ENCODE results near the gene AKAP7. TPM values are rescaled to one million over a fixed set of nuclear protein-coding genes. Genes with fewer than 3 reads are reported as not detected.

Gene AKAP7
- total and polyA plus RNA-seq, 2 donors (not counting 1 experiment from before 2014, with no cell fraction given): 6.3 to 10.8 TPM

GRCh38 chr6:131316654-131317053, 181.4 kb downstream of the AKAP7 start:
- TF ChIP-seq CTCF (IDR thresholded peaks at IDR 0.05): no peak
- TF ChIP-seq EZH2 (IDR thresholded peaks at IDR 0.05; ENCODE audit: borderline replicate concordance, insufficient read depth, low read depth, low read length, poor library complexity, severe bottlenecking): no peak
- H3K27ac ChIP-seq (ENCODE audit: low read length in 2 of 2): no peak overlapping the region
- intact Hi-C loops (cut with micrococcal nuclease): no loop called here
- Mint-ChIP-seq H3K4me1 (no peaks in the 10 kb centered on the region), H3K27me3 (peaks cover 5% of the 10 kb centered on the region), H3K4me3 (no peak overlapping the region), H3K27ac (no peak overlapping the region), H3K9me3 (ENCODE audit: insufficient read depth) (peaks cover 18% of the 10 kb centered on the region)
- no peaks in the 10 kb centered on the region for H4K20me1 ChIP-seq (ENCODE audit: control insufficient read depth, insufficient read depth, low read length, poor library complexity, severe bottlenecking)
- H3K36me3 ChIP-seq (replicated peaks in 1 of 2; ENCODE audit: control extremely low read depth in 1 of 2, control insufficient read depth in 1 of 2, extremely low read depth in 1 of 2, insufficient read depth in 2 of 2, low read length in 1 of 2): no peaks in the 10 kb centered on the region
- no peaks in the 10 kb centered on the region for H3K4me1 ChIP-seq (ENCODE audit: control insufficient read depth in 2 of 2, insufficient read depth in 2 of 2, low read length in 2 of 2)
- POLR2A ChIA-PET: no interaction called here
- no peak overlapping the region for H3K9ac ChIP-seq (ENCODE audit: low read length)
- CTCF ChIA-PET: no interaction called here
- no CpG with 5 or more reads among the region's 1 CpG for WGBS (ENCODE audit: insufficient coverage)
- ATAC-seq (ENCODE audit: low read depth) (no peak), DNase-seq (no peak)
- no peak overlapping the region for H2AFZ ChIP-seq (ENCODE audit: insufficient read depth, low read depth, low read length, poor library complexity, severe bottlenecking)
- H3K4me3 ChIP-seq (ENCODE audit: control extremely low read depth in 1 of 5, extremely low read depth in 1 of 5, insufficient read depth in 1 of 5, low read depth in 2 of 5, low read length in 4 of 5): no peak overlapping the region
- H3K79me2 ChIP-seq (ENCODE audit: control insufficient read depth, insufficient read depth, low read length): no peaks in the 10 kb centered on the region
- H3K27me3 ChIP-seq (replicated peaks in 1 of 4; ENCODE audit: control extremely low read depth in 1 of 4, control insufficient read depth in 3 of 4, insufficient read depth in 4 of 4, low read length in 3 of 4): no peaks in the 10 kb centered on the region
- H3K9me3 ChIP-seq (ENCODE audit: control extremely low read depth in 1 of 3, control insufficient read depth in 2 of 3, insufficient read depth in 1 of 3, low read length in 2 of 3): peaks cover 0 to 5% (median 0%) of the 10 kb centered on the region in 3 donors
- H3K4me2 ChIP-seq (replicated peaks; ENCODE audit: low read depth, low read length, poor library complexity, severe bottlenecking): no peak overlapping the region

- H3K4me2 ChIP-seq (replicated peaks; ENCODE audit: low read depth, low read length, poor library complexity, severe bottlenecking): no peak overlapping the region
- 67% methylated on average over 1 of the region's 3 CpGs for WGBS (ENCODE audit: insufficient coverage)
- ChIA-PET POLR2A (no interaction called here), CTCF (no interaction called here)
- Mint-ChIP-seq H3K27ac (no peak overlapping the region), H3K9me3 (ENCODE audit: insufficient read depth) (peaks cover 18% of the 10 kb centered on the region), H3K4me3 (no peak overlapping the region), H3K4me1 (no peaks in the 10 kb centered on the region), H3K27me3 (peaks cover 5% of the 10 kb centered on the region)
- no peak for TF ChIP-seq EZH2 (IDR thresholded peaks at IDR 0.05; ENCODE audit: borderline replicate concordance, insufficient read depth, low read depth, low read length, poor library complexity, severe bottlenecking)
- TF ChIP-seq CTCF (IDR thresholded peaks at IDR 0.05): no peak
- no peaks in the 10 kb centered on the region for H3K36me3 ChIP-seq (replicated peaks in 1 of 2; ENCODE audit: control extremely low read depth in 1 of 2, control insufficient read depth in 1 of 2, extremely low read depth in 1 of 2, insufficient read depth in 2 of 2, low read length in 1 of 2)
- H4K20me1 ChIP-seq (ENCODE audit: control insufficient read depth, insufficient read depth, low read length, poor library complexity, severe bottlenecking): no peaks in the 10 kb centered on the region
- no peak overlapping the region for H3K9ac ChIP-seq (ENCODE audit: low read length)
- no peaks in the 10 kb centered on the region for H3K4me1 ChIP-seq (ENCODE audit: control insufficient read depth in 2 of 2, insufficient read depth in 2 of 2, low read length in 2 of 2)
- DNase-seq (no peak), ATAC-seq (ENCODE audit: low read depth) (no peak)
- intact Hi-C loops (cut with micrococcal nuclease): no loop called here
- no peak overlapping the region for H3K4me3 ChIP-seq (ENCODE audit: control extremely low read depth in 1 of 5, extremely low read depth in 1 of 5, insufficient read depth in 1 of 5, low read depth in 2 of 5, low read length in 4 of 5)
- H3K9me3 ChIP-seq (ENCODE audit: control extremely low read depth in 1 of 3, control insufficient read depth in 2 of 3, insufficient read depth in 1 of 3, low read length in 2 of 3): peaks cover 0 to 5% (median 0%) of the 10 kb centered on the region in 3 donors
- H3K27ac ChIP-seq (ENCODE audit: low read length in 2 of 2): no peak overlapping the region
- no peak overlapping the region for H2AFZ ChIP-seq (ENCODE audit: insufficient read depth, low read depth, low read length, poor library complexity, severe bottlenecking)
- H3K27me3 ChIP-seq (replicated peaks in 1 of 4; ENCODE audit: control extremely low read depth in 1 of 4, control insufficient read depth in 3 of 4, insufficient read depth in 4 of 4, low read length in 3 of 4): no peaks in the 10 kb centered on the region
- H3K79me2 ChIP-seq (ENCODE audit: control insufficient read depth, insufficient read depth, low read length): no peaks in the 10 kb centered on the region
These were observed 182.2 kb downstream of the AKAP7 start for GRCh38 chr6:131317516-131317915.

All from B cell (primary cell).